ENCODE data around the gene SETD2.
A peak's percentile ranks its signal among the peaks of the same experiment; 100 is the strongest.

SETD2 gene

DNA sequence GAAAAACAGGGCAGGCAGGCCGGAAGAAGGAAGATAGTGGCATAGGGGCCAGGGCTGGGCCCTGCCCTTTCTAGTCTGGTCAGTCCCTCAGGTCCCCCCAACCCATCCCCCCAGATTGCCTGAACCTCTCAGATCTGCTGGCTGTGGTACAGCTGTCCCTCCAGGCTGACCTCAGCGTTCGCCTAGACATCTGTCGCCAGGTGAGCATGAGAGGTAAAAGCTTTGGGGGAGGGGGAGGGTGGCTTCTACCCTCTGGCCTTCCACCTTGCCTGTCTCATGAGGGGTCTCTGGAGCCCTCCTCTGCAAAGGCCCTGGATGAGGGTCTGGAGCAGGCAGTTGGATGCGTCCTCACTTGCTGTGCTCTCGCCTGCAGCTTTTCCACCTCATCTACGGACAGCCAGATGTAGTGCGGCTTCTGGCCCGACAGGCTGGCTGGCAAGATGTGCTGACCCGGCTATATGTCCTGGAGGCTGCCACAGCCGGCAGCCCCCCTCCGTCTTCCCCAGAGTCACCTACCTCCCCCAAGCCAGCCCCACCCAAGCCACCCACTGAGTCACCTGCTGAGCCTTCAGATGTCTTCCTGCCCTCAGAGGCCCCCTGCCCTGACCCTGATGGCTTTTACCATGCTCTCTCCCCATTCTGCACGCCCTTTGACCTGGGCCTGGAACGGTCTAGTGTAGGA is 164.3 kb downstream of the SETD2 start:
- no peaks in the 10 kb centered on the region for H3K9me3 ChIP-seq (ENCODE audit: insufficient read depth, low read length, severe bottlenecking)
- no peaks in the 10 kb centered on the region for H3K79me2 ChIP-seq (ENCODE audit: insufficient read depth, low read length)
- peak overlapping the region; percentile 59 for H3K27ac ChIP-seq (ENCODE audit: low read length)
- peaks cover 3% of the 10 kb centered on the region; the same call in 1 of the 2 replicates for H4K20me1 ChIP-seq (ENCODE audit: insufficient read depth, low read length)
- ATAC-seq (ENCODE audit: insufficient read depth, low read depth), result no peak
- no peak for TF ChIP-seq EZH2 (IDR thresholded peaks at IDR 0.05; ENCODE audit: borderline replicate concordance, low read depth, low read length, severe bottlenecking)
- TF ChIP-seq, protein P1, sequence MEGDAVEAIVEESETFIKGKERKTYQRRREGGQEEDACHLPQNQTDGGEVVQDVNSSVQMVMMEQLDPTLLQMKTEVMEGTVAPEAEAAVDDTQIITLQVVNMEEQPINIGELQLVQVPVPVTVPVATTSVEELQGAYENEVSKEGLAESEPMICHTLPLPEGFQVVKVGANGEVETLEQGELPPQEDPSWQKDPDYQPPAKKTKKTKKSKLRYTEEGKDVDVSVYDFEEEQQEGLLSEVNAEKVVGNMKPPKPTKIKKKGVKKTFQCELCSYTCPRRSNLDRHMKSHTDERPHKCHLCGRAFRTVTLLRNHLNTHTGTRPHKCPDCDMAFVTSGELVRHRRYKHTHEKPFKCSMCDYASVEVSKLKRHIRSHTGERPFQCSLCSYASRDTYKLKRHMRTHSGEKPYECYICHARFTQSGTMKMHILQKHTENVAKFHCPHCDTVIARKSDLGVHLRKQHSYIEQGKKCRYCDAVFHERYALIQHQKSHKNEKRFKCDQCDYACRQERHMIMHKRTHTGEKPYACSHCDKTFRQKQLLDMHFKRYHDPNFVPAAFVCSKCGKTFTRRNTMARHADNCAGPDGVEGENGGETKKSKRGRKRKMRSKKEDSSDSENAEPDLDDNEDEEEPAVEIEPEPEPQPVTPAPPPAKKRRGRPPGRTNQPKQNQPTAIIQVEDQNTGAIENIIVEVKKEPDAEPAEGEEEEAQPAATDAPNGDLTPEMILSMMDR (IDR thresholded peaks at IDR 0.05; ENCODE audit: borderline replicate concordance, extremely low read depth, low read length, poor library complexity, severe bottlenecking), result no peak
- peaks cover 99% of the 10 kb centered on the region for H3K36me3 ChIP-seq (ENCODE audit: insufficient read depth, low read length)
- H3K9ac ChIP-seq (ENCODE audit: low read depth, low read length), result no peak overlapping the region
- H3K27me3 ChIP-seq (ENCODE audit: insufficient read depth, low read length, poor library complexity), result no peaks in the 10 kb centered on the region
- no peak for DNase-seq
- H3K4me2 ChIP-seq (ENCODE audit: insufficient read depth, low read length), result no peak overlapping the region
- H2AFZ ChIP-seq (ENCODE audit: low read depth, low read length), result no peak overlapping the region
- no peak overlapping the region for H3K4me3 ChIP-seq (ENCODE audit: low read depth in 1 of 2, low read length in 2 of 2)
- no peaks in the 10 kb centered on the region for H3K4me1 ChIP-seq (ENCODE audit: insufficient read depth, low read length)

DNA sequence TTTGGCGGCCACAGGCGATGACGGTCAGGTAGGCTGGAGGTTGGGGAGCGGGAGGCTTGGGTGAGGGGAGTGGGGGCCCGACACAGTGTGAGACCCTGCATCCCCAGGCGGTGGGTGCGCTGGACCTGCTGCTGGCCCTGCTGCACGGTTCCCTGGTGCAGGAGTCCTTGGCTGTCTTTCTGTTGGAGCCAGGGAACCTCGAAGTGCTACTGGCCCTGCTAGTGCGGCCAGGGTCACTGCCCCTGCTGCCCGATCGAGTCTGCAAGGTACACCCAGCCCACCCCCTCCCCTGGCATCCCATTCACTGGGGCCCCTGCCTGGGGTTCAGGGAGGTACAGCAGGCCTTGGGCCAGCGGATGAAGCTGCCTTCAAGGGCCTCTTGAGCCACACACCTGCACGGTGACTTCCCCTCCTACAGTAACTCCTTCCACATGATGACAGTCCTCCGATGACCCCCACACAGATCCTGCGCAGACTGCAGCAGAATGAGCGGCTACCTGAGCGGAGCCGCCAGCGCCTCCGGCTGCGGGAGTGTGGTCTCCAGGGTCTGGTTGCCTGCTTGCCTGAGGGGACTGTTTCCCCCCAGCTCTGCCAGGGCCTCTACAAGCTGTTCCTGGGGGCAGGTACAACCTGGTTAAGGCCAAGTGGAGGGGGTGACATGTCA is 164.9 kb downstream of the SETD2 start:
- no peak for DNase-seq
- Histone ChIP-seq H3K4me1 (ENCODE audit: insufficient read depth, low read length) (no peaks in the 10 kb centered on the region), H2AFZ (ENCODE audit: low read depth, low read length) (no peak overlapping the region), H3K4me2 (ENCODE audit: insufficient read depth, low read length) (no peak overlapping the region), H4K20me1 (ENCODE audit: insufficient read depth, low read length) (peaks cover 3% of the 10 kb centered on the region; the same call in 1 of the 2 replicates), H3K9ac (ENCODE audit: low read depth, low read length) (no peak overlapping the region), H3K36me3 (ENCODE audit: insufficient read depth, low read length) (peaks cover 99% of the 10 kb centered on the region), H3K9me3 (ENCODE audit: insufficient read depth, low read length, severe bottlenecking) (no peaks in the 10 kb centered on the region), H3K27ac (ENCODE audit: low read length) (peak overlapping the region; percentile 59), H3K79me2 (ENCODE audit: insufficient read depth, low read length) (no peaks in the 10 kb centered on the region), H3K27me3 (ENCODE audit: insufficient read depth, low read length, poor library complexity) (no peaks in the 10 kb centered on the region), H3K4me3 (ENCODE audit: low read depth in 1 of 2, low read length in 2 of 2) (no peak overlapping the region)
- TF ChIP-seq, protein P1 (IDR thresholded peaks at IDR 0.05; ENCODE audit: borderline replicate concordance, extremely low read depth, low read length, poor library complexity, severe bottlenecking), result no peak
- no peak for TF ChIP-seq EZH2 (IDR thresholded peaks at IDR 0.05; ENCODE audit: borderline replicate concordance, low read depth, low read length, severe bottlenecking)
- ATAC-seq (ENCODE audit: insufficient read depth, low read depth), result no peak

DNA sequence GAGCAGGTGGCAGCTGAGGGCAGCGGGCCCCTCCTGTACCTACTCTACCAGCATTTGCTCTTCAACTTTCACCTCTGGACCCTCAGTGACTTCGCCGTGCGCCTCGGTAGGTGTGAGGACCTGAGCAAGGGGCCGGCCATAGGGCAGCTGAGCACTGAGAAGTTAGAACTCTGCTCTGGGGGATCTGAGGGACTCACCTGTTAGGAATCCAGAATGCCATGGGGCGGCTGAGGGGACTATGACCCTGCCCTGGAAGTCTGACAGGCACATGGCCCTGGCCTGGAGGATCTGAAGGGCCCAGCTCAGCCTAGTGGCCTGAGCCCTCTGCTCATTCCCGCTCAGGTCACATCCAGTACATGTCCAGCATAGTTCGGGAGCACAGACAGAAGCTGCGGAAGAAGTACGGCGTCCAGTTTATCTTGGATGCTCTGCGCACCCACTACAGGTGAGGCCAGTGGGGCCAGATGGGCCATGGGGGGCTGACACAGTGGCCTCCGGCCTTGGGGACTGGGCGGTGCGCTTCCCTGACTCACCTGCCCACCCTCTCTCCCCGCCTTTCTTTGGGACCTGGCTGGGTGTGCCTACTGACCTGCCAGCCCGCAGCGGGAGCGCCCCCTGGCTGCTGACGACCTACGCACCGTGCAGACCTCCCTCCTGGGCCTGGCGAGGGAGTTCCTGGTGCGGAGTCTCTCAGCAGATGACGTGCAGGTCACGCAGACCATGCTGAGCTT is 165.6 kb downstream of the SETD2 start:
- H3K36me3 ChIP-seq (ENCODE audit: insufficient read depth, low read length), result peaks cover 99% of the 10 kb centered on the region
- DNase-seq, result peak; percentile 67
- H3K9ac ChIP-seq (ENCODE audit: low read depth, low read length), result no peak overlapping the region
- no peak overlapping the region for H3K4me3 ChIP-seq (ENCODE audit: low read depth in 1 of 2, low read length in 2 of 2)
- H3K9me3 ChIP-seq (ENCODE audit: insufficient read depth, low read length, severe bottlenecking), result no peaks in the 10 kb centered on the region
- peak; percentile 52 for ATAC-seq (ENCODE audit: insufficient read depth, low read depth)
- H3K27me3 ChIP-seq (ENCODE audit: insufficient read depth, low read length, poor library complexity), result no peaks in the 10 kb centered on the region
- no peaks in the 10 kb centered on the region for H3K79me2 ChIP-seq (ENCODE audit: insufficient read depth, low read length)
- no peak overlapping the region for H2AFZ ChIP-seq (ENCODE audit: low read depth, low read length)
- TF ChIP-seq EZH2 (IDR thresholded peaks at IDR 0.05; ENCODE audit: borderline replicate concordance, low read depth, low read length, severe bottlenecking), result no peak
- TF ChIP-seq, protein P1 (IDR thresholded peaks at IDR 0.05; ENCODE audit: borderline replicate concordance, extremely low read depth, low read length, poor library complexity, severe bottlenecking), result peak; percentile 85
- peaks cover 3% of the 10 kb centered on the region; the same call in 1 of the 2 replicates for H4K20me1 ChIP-seq (ENCODE audit: insufficient read depth, low read length)
- peak overlapping the region; percentile 59 for H3K27ac ChIP-seq (ENCODE audit: low read length)
- H3K4me2 ChIP-seq (ENCODE audit: insufficient read depth, low read length), result no peak overlapping the region
- H3K4me1 ChIP-seq (ENCODE audit: insufficient read depth, low read length), result no peaks in the 10 kb centered on the region

All from DND-41 (cell line).